ENCODE data around the gene TRAF3IP3. TPM values are rescaled to one million over a fixed set of nuclear protein-coding genes. Genes with fewer than 3 reads are reported as not detected.

Gene TRAF3IP3
- total and polyA plus RNA-seq, 2 experiments from 2014 or later: 0.13 to 0.16 TPM

DNA sequence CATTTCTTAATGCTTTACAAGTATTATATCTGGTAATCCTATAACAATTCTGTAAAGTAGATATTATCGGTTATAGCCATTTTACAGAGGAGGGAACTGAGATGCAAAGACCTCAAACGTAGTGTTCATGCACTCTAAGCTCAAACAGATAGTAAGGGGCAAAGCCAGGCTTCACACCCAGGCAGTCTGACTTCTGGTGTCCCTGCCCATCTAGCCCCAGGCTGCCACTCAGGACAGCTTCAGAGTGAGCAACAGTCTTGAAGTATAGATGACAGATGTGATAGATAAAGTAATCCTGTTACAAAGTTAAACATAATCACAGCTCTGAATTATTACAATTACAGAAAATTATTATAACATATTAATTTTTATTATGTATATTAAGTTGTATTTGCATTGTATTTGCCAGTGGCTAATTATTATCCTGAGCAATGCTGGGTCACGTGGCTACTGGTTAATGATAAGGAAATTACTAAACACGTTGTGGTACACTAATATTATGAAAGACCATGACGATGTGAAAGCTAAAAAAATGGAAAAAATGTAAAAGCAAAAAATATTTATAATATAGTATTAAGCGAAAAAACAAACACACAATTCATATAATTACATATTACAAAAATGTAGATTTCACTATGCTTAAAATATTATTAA, 6.1 kb upstream of the TRAF3IP3 start:
- Histone ChIP-seq H3K4me2 (no peak overlapping the region), H3K79me2 (no peaks in the 10 kb centered on the region), H2AFZ (no peak overlapping the region), H3K4me3 (no peak overlapping the region), H3K36me3 (replicated peaks; ENCODE audit: insufficient read depth, low read depth) (no peaks in the 10 kb centered on the region), H3K27me3 (no peaks in the 10 kb centered on the region), H3K9me2 (replicated peaks; ENCODE audit: insufficient read depth) (no peaks in the 10 kb centered on the region), H3K4me1 (ENCODE audit: insufficient read depth) (no peaks in the 10 kb centered on the region), H4K20me1 (ENCODE audit: insufficient read depth, poor library complexity, severe bottlenecking) (no peaks in the 10 kb centered on the region), H3K27ac (no peak overlapping the region), H3K9me3 (ENCODE audit: low read depth) (no peaks in the 10 kb centered on the region)
- 73% methylated on average over 6 of the region's 6 CpGs for WGBS (ENCODE audit: low lambda C conversion rate, missing lambda C conversion rate)
- no peak for TF ChIP-seq EZH2 (IDR thresholded peaks at IDR 0.05; ENCODE audit: borderline replicate concordance)
- no peak for TF ChIP-seq CTCF (IDR thresholded peaks at IDR 0.05; ENCODE audit: poor library complexity)
- no peak for TF ChIP-seq EZH2phosphoT487 (IDR thresholded peaks at IDR 0.05; ENCODE audit: low read depth, severe bottlenecking, unreplicated experiment)
- DNase-seq (ENCODE audit: low spot score): no peak

DNA sequence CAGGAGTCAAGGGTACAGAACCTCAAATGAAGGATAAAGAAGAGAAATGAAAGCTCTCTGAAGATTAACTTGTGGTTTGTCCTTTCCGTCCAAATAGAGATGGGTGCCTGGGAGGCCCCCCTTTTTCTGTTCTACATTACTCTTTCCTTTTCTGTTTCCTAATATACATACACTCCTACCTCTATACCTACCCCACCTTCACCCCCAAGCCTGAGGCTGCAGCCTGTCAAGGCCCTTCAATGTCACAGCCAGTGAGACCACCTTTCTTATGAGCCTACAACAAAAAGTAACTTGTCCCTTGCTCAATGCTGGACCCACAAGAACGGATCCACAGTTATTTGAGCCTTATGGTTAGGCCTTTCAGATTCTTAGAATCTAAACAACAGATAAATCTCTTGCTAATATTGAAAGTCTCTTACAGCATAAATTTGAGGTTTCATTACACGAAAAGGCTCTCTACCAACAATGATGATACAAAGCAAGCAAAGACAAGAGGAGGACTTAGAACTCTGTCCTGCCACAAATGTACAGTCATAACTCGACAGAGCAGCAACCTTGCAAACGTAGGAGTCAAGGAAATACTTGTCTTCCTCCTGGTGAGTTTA, 4.1 kb upstream of the TRAF3IP3 start:
- H4K20me1 ChIP-seq (ENCODE audit: insufficient read depth, poor library complexity, severe bottlenecking): no peaks in the 10 kb centered on the region
- H3K9me2 ChIP-seq (replicated peaks; ENCODE audit: insufficient read depth): no peaks in the 10 kb centered on the region
- no peak overlapping the region for H3K4me2 ChIP-seq
- DNase-seq (ENCODE audit: low spot score): no peak
- no peak overlapping the region for H2AFZ ChIP-seq
- H3K79me2 ChIP-seq: no peaks in the 10 kb centered on the region
- no peaks in the 10 kb centered on the region for H3K9me3 ChIP-seq (ENCODE audit: low read depth)
- 78% methylated on average over 5 of the region's 5 CpGs for WGBS (ENCODE audit: low lambda C conversion rate, missing lambda C conversion rate)
- TF ChIP-seq CTCF (IDR thresholded peaks at IDR 0.05; ENCODE audit: poor library complexity) (no peak), EZH2 (IDR thresholded peaks at IDR 0.05; ENCODE audit: borderline replicate concordance) (no peak), EZH2phosphoT487 (IDR thresholded peaks at IDR 0.05; ENCODE audit: low read depth, severe bottlenecking, unreplicated experiment) (no peak)
- H3K27me3 ChIP-seq: no peaks in the 10 kb centered on the region
- H3K27ac ChIP-seq: no peak overlapping the region
- H3K4me3 ChIP-seq: no peak overlapping the region
- no peaks in the 10 kb centered on the region for H3K4me1 ChIP-seq (ENCODE audit: insufficient read depth)
- no peaks in the 10 kb centered on the region for H3K36me3 ChIP-seq (replicated peaks; ENCODE audit: insufficient read depth, low read depth)

GRCh38 chr1:209752890-209753289, 3.0 kb upstream of the TRAF3IP3 start:
- Histone ChIP-seq H3K36me3 (replicated peaks; ENCODE audit: insufficient read depth, low read depth) (no peaks in the 10 kb centered on the region), H3K79me2 (no peaks in the 10 kb centered on the region), H4K20me1 (ENCODE audit: insufficient read depth, poor library complexity, severe bottlenecking) (no peaks in the 10 kb centered on the region), H3K9me3 (ENCODE audit: low read depth) (no peaks in the 10 kb centered on the region), H3K27ac (no peak overlapping the region), H3K4me2 (no peak overlapping the region), H3K4me3 (no peak overlapping the region), H3K4me1 (ENCODE audit: insufficient read depth) (no peaks in the 10 kb centered on the region), H2AFZ (no peak overlapping the region), H3K9me2 (replicated peaks; ENCODE audit: insufficient read depth) (no peaks in the 10 kb centered on the region), H3K27me3 (no peaks in the 10 kb centered on the region)
- no peak for DNase-seq (ENCODE audit: low spot score)
- WGBS (ENCODE audit: low lambda C conversion rate, missing lambda C conversion rate): 91% methylated on average over 3 of the region's 3 CpGs
- no peak for TF ChIP-seq EZH2phosphoT487 (IDR thresholded peaks at IDR 0.05; ENCODE audit: low read depth, severe bottlenecking, unreplicated experiment)
- no peak for TF ChIP-seq EZH2 (IDR thresholded peaks at IDR 0.05; ENCODE audit: borderline replicate concordance)
- TF ChIP-seq CTCF (IDR thresholded peaks at IDR 0.05; ENCODE audit: poor library complexity): no peak

All from hepatocyte (in vitro differentiated cells).